ENCODE measurements around the gene OSTN. TPM values are rescaled to one million over a fixed set of nuclear protein-coding genes. Genes with fewer than 3 reads are reported as not detected.

OSTN gene, protein sequence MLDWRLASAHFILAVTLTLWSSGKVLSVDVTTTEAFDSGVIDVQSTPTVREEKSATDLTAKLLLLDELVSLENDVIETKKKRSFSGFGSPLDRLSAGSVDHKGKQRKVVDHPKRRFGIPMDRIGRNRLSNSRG
- total RNA-seq (1 to 10 TPM in 1 of 4 donors, under 1 TPM in 2, not detected in 1; 0.06 to 1.1 (median 0.23) TPM), polyA plus RNA-seq (0.14 TPM)
- long read RNA-seq, donor 1: 0 reads
- long read RNA-seq, donor 2: 0 reads
- long read RNA-seq, donor 3: 0 reads
- long read RNA-seq, donor 4: 0 reads

DNA sequence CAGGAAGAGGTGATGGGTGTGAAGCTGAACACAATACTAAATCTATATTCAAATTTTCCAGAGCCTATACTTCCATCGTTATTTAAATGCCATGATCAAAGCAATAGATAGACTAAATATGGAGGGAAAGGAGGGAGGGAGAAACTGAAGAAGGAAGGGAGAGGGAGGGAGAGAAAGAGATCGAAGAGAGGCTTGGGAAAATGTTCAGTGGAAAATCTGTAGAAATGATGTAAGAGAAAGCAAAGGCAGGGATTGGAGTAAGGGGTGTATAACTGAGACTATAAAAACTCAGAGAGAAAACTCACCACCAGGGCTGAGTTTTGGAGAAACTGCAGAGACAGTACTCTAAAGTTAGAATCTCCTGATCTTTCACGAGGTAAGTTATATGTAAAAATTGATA, at the start of gene OSTN:
OSTN (plus strand) TSS at position 310 of the 400 bp plus-strand sequence. CDS start 13,292 bp downstream, outside the sequence.
- WGBS: 65% methylated on average over 3 of the region's 3 CpGs
- no peak for DNase-seq
- H3K27ac ChIP-seq (ENCODE audit: low read length): no peak within 1 kb of the TSS
- no peak for ATAC-seq
- H3K4me3 ChIP-seq (ENCODE audit: low read length): no peak within 1 kb of the TSS
- intact Hi-C loops (cut with DNase I): no loop called here
- no peaks in the 10 kb centered on the region for H3K9me3 ChIP-seq (ENCODE audit: control insufficient read depth, low read length)
- H3K4me1 ChIP-seq (ENCODE audit: control insufficient read depth, insufficient read depth, low read length): no peaks in the 10 kb centered on the region
- no peaks in the 10 kb centered on the region for H3K27me3 ChIP-seq (ENCODE audit: control insufficient read depth, insufficient read depth)

DNA sequence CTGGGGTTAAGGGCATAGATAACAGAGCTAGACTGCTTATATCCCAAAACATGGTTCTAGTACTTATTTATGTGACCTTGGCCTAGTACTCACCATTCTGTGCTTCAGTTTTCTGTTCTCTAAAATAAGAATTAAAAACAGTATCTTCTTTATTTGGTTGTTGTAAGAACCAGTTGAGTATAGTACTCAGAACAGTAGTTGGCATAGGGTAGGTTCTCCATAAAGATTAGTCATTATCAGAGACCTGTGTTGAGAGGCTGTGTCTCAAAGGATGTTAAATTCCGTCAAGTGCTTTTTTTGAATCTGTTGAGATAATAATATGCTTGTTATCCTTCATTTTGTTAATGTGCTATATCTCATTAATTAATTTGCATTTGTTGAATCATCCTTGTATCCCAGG, 47.4 kb upstream of the OSTN start:
- Histone ChIP-seq H3K4me1 (ENCODE audit: control insufficient read depth, insufficient read depth, low read length) (no peaks in the 10 kb centered on the region), H3K4me3 (ENCODE audit: low read length) (no peak overlapping the region), H3K27me3 (ENCODE audit: control insufficient read depth, insufficient read depth) (no peaks in the 10 kb centered on the region), H3K9me3 (ENCODE audit: control insufficient read depth, low read length) (no peaks in the 10 kb centered on the region), H3K27ac (ENCODE audit: low read length) (no peak overlapping the region)
- WGBS: 61% methylated on average over 1 of the region's 1 CpG
- intact Hi-C loops (cut with DNase I): no loop called here
- DNase-seq: no peak
- ATAC-seq: no peak

DNA sequence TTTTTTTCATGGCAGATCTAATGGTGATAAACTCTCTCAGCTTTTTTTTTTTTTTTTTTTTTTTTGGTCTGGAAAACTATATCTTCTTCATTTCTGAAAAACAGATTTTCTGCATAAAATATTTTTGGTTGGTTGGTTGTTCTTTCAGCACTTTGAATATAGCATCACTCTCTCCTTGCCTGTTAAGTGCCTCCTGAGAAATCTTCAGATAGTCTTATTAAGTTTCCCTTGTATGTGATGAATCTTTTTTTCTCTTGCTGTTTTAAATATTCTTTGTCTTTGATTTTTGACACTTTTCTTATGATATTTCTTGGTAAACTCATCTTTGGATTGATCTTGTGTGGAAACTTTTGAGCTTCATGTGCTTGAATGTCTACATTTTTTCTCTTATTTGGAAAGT, 44.2 kb upstream of the OSTN start:
- DNase-seq: no peak
- Histone ChIP-seq H3K9me3 (ENCODE audit: control insufficient read depth, low read length) (no peaks in the 10 kb centered on the region), H3K27ac (ENCODE audit: low read length) (no peak overlapping the region), H3K27me3 (ENCODE audit: control insufficient read depth, insufficient read depth) (no peaks in the 10 kb centered on the region), H3K4me3 (ENCODE audit: low read length) (no peak overlapping the region), H3K4me1 (ENCODE audit: control insufficient read depth, insufficient read depth, low read length) (no peaks in the 10 kb centered on the region)
- ATAC-seq: no peak
- intact Hi-C loops (cut with DNase I): no loop called here

DNA sequence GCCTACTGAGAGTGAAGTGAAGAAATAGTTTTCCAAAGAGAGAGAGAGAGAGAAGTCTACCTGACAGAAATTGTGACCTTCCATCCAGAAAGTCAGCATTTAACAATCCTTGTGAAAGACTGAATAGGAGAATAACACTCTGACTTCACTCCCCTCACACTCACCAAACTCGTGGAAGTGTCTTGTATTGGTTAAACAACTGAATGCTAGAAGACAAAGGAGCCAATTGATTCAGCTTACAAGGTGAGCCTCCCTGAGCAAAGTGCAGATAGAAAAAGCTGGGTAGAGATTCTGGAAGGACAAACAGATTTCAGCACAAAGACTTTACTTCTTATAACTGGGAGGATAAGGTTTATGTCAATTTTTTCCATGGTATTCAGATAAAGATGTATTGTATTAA, 40.8 kb upstream of the OSTN start:
- Histone ChIP-seq H3K27ac (ENCODE audit: low read length) (no peak overlapping the region), H3K27me3 (ENCODE audit: control insufficient read depth, insufficient read depth) (no peaks in the 10 kb centered on the region), H3K4me1 (ENCODE audit: control insufficient read depth, insufficient read depth, low read length) (no peaks in the 10 kb centered on the region), H3K4me3 (ENCODE audit: low read length) (no peak overlapping the region), H3K9me3 (ENCODE audit: control insufficient read depth, low read length) (no peaks in the 10 kb centered on the region)
- ATAC-seq (no peak), DNase-seq (no peak)
- intact Hi-C loops (cut with DNase I): no loop called here
- WGBS: 74% methylated on average over 1 of the region's 1 CpG

DNA sequence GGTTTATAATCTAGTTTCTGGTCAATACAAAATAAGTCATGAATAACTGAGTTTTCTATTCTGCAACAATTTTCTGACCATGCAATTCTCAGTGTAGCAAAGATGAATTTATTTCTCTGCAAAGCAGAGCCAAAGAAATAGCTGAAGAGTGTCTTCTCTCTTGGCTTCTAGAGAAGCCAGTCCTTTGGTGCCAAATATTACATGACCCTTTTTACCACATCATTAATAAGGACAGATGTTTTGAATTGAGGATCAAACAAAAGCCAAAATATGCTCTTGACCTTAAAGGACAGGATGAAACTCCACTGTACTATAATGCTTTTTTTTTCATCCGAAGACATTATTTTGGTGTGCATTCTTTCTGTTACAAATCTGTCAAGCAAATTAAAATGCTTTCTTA, 40.2 kb upstream of the OSTN start:
- Histone ChIP-seq H3K4me3 (ENCODE audit: low read length) (no peak overlapping the region), H3K4me1 (ENCODE audit: control insufficient read depth, insufficient read depth, low read length) (no peaks in the 10 kb centered on the region), H3K27me3 (ENCODE audit: control insufficient read depth, insufficient read depth) (no peaks in the 10 kb centered on the region), H3K27ac (ENCODE audit: low read length) (no peak overlapping the region), H3K9me3 (ENCODE audit: control insufficient read depth, low read length) (no peaks in the 10 kb centered on the region)
- DNase-seq: no peak
- 76% methylated on average over 1 of the region's 1 CpG for WGBS
- intact Hi-C loops (cut with DNase I): no loop called here
- no peak for ATAC-seq

DNA sequence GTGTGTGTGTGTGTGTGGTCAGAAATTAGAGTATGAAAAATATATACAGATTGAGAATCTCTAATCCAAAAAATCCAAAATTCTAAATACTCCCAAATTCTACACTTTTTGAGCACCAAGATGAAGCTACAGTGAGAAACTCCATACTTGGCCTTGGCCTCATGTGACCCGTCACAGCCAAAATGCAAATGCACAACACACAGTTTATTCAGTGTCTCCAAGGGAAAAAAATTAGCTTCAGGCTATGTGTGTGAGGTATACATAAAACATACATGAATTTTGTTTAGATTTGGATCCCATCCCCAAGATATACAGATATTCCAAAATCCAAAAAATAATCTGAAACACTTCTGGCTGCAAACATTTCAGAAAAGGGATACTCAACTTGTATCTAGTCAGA, 33.2 kb upstream of the OSTN start:
- DNase-seq: no peak
- 96% methylated on average over 1 of the region's 1 CpG for WGBS

DNA sequence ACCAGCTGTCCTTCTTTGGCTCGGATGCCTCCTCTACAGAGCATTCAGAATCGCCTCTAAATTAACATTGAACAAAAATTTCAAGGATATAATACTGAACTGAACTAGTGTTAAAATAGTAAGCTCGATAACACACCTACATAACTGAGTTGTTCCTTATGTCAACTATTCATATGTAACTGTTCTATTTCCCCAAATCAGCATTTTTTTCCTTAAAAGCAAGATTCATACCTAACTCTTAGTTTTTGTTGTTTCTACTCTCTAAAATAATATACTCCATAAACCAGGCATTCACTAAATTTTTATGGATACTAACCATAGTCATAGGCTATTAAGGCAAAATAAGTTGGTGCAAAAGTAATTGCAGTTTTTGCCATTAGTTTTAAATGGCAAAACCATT, 32.7 kb upstream of the OSTN start:
- intact Hi-C loops (cut with DNase I): no loop called here
- H3K4me1 ChIP-seq (ENCODE audit: control insufficient read depth, insufficient read depth, low read length): no peaks in the 10 kb centered on the region
- H3K27ac ChIP-seq (ENCODE audit: low read length): no peak overlapping the region
- no peak for ATAC-seq
- H3K27me3 ChIP-seq (ENCODE audit: control insufficient read depth, insufficient read depth): no peaks in the 10 kb centered on the region
- no peak overlapping the region for H3K4me3 ChIP-seq (ENCODE audit: low read length)
- 82% methylated on average over 3 of the region's 3 CpGs for WGBS
- no peaks in the 10 kb centered on the region for H3K9me3 ChIP-seq (ENCODE audit: control insufficient read depth, low read length)
- no peak for DNase-seq

More for the DNA sequence above, 33.2 kb upstream of the OSTN start:
- intact Hi-C loops (cut with DNase I): no loop called here
- H3K27ac ChIP-seq (ENCODE audit: low read length): no peak overlapping the region
- no peaks in the 10 kb centered on the region for H3K27me3 ChIP-seq (ENCODE audit: control insufficient read depth, insufficient read depth)
- no peak for ATAC-seq
- no peaks in the 10 kb centered on the region for H3K4me1 ChIP-seq (ENCODE audit: control insufficient read depth, insufficient read depth, low read length)
- H3K4me3 ChIP-seq (ENCODE audit: low read length): no peak overlapping the region
- no peaks in the 10 kb centered on the region for H3K9me3 ChIP-seq (ENCODE audit: control insufficient read depth, low read length)

DNA sequence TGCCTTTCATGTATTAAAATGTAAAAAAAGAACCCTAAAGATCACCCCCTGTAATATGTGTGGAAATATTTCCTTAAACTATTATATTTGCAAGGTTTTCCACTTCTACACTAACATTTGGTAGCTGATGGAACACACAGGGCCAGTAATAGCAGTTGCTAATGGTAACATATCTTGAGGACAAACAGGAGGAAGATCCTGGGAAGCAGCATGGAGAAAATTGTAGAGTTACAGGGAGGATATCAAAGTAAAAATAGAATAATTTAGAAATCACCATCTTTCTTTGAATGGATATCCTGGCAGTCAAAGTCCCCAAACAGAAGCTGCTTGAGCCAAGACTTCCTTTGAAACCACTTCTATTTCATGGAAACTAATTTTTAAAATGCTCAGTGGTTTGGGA, 29.5 kb upstream of the OSTN start:
- intact Hi-C loops (cut with DNase I): no loop called here
- Histone ChIP-seq H3K4me3 (ENCODE audit: low read length) (no peak overlapping the region), H3K9me3 (ENCODE audit: control insufficient read depth, low read length) (no peaks in the 10 kb centered on the region), H3K27me3 (ENCODE audit: control insufficient read depth, insufficient read depth) (no peaks in the 10 kb centered on the region), H3K27ac (ENCODE audit: low read length) (no peak overlapping the region), H3K4me1 (ENCODE audit: control insufficient read depth, insufficient read depth, low read length) (no peaks in the 10 kb centered on the region)
- no peak for ATAC-seq
- DNase-seq: no peak

DNA sequence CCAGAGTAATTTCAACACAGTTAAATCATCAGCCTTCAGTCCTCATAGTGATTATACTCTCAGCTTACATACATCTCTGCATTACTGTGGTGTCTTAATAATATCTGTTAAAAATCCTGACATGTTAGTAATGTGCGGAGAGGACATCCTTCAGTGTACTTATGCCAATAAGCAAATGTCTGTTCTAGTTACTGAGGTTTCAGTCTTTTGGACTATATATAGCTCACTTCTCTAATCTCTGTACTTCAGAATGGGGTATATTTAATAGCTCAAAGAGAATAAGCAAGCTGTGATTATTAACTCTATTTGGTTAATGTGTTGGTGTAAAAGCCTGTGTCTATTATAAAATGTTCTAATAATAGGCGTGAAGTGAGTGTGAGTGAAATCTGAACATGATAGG, 28.9 kb upstream of the OSTN start:
- Histone ChIP-seq H3K27me3 (ENCODE audit: control insufficient read depth, insufficient read depth) (no peaks in the 10 kb centered on the region), H3K9me3 (ENCODE audit: control insufficient read depth, low read length) (no peaks in the 10 kb centered on the region), H3K4me1 (ENCODE audit: control insufficient read depth, insufficient read depth, low read length) (no peaks in the 10 kb centered on the region), H3K4me3 (ENCODE audit: low read length) (no peak overlapping the region), H3K27ac (ENCODE audit: low read length) (no peak overlapping the region)
- no peak for DNase-seq
- peak in 1 of 2 donors; percentile 29 for ATAC-seq
- intact Hi-C loops (cut with DNase I): no loop called here
- 62% methylated on average over 2 of the region's 2 CpGs for WGBS

DNA sequence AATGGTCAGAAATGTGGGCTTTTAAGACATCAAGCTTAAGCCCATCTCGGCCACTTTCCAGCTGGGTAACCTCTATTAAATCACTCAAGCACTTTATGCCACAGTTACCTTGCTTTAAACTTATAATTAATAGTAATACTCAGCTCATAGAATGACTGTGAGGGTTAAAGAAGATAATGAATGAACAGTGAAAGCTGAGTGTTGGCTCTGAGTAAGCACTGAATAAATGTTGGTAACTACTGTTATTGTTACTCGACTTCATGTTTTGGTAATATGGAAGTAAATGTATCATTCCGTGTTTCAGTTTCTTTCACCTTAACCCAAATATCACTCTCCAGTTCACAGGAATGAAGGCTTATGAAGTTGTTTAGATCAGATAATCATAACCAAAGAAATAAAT, 23.9 kb upstream of the OSTN start:
- WGBS: 55% methylated on average over 3 of the region's 3 CpGs
- DNase-seq: no peak
- H3K4me1 ChIP-seq (ENCODE audit: control insufficient read depth, insufficient read depth, low read length): no peaks in the 10 kb centered on the region
- no peaks in the 10 kb centered on the region for H3K27me3 ChIP-seq (ENCODE audit: control insufficient read depth, insufficient read depth)
- intact Hi-C loops (cut with DNase I): no loop called here
- ATAC-seq: no peak
- H3K9me3 ChIP-seq (ENCODE audit: control insufficient read depth, low read length): no peaks in the 10 kb centered on the region
- no peak overlapping the region for H3K27ac ChIP-seq (ENCODE audit: low read length)
- H3K4me3 ChIP-seq (ENCODE audit: low read length): no peak overlapping the region

DNA sequence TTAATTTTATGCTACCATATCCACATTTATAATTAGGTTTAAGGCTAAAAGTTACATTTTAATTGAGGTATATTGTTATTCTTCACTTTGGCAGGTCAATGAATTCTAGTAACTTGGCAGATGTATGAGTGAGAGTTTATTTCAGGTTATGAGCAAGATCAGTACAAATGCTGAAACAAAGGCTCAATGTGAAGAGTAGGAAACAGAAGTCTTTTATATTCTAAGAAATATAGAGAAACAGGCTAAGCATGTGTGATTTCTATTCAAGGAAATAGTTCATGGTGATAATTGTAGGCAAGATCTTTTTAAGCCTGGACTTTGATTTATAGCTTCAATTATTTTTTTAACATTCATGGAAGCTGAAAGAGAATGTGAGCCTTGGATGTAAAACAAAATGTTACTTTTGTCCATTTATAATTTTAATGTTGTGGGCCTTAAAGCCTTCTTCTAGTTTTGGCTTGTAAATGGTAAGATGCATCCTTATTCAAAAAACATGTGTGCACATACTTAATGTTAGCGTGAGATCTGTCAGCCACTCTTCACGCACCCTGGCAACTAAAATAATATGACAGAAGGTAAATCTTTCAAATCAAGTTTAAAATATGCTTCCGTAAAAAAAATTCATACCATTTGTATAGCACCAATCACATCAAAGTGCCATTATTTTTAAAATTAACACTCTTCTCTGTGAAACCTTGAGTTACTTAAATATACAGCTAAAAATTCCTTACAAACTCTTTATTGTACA, 22.8 kb upstream of the OSTN start:
- ATAC-seq: no peak
- no peaks in the 10 kb centered on the region for H3K9me3 ChIP-seq (ENCODE audit: control insufficient read depth, low read length)
- no peaks in the 10 kb centered on the region for H3K27me3 ChIP-seq (ENCODE audit: control insufficient read depth, insufficient read depth)
- DNase-seq: no peak
- WGBS: 88% methylated on average over 3 of the region's 3 CpGs
- H3K4me3 ChIP-seq (ENCODE audit: low read length): no peak overlapping the region
- intact Hi-C loops (cut with DNase I): no loop called here
- H3K27ac ChIP-seq (ENCODE audit: low read length): no peak overlapping the region
- no peaks in the 10 kb centered on the region for H3K4me1 ChIP-seq (ENCODE audit: control insufficient read depth, insufficient read depth, low read length)
